Esophagus squamous epithelium (tissue), 4 donors: ENCODE measurements around the gene UBXN11.

Source experiments
- CTCF ChIP-seq, 6 experiments: fragments of 450-650 bp in 4 of 6; fragments of 200-600 bp in 2 of 6; sonication (generic) in 2 of 6; IDR thresholded peaks; one replicate each; pipeline ENCODE4 v1.5.1; 2016 to 2019; ENCODE audit warnings: antibody characterized with exemption in 6 of 6, mild to moderate bottlenecking in 4 of 6, moderate library complexity in 4 of 6
- POLR2A ChIP-seq, 4 donors: fragments of 450-650 bp; IDR thresholded peaks; one replicate each; pipeline ENCODE4 v1.6.1; 2017; ENCODE audit warnings: antibody characterized with exemption in 4 of 4, mild to moderate bottlenecking in 4 of 4, moderate library complexity in 3 of 4

GRCh38 chr1:26353210-26353859, 46.9 kb upstream of the UBXN11 start:
- no peak for TF ChIP-seq CTCF (IDR thresholded peaks at IDR 0.05)
- no peak for TF ChIP-seq POLR2A (IDR thresholded peaks at IDR 0.05)
